ENCODE data around the gene ZNF66.
"Not testable (repeated sequence)": the region's sequence is repeated elsewhere in the genome, so short reads cannot be mapped to it uniquely, and the experiment has no call there.

The ZNF66 gene

DNA sequence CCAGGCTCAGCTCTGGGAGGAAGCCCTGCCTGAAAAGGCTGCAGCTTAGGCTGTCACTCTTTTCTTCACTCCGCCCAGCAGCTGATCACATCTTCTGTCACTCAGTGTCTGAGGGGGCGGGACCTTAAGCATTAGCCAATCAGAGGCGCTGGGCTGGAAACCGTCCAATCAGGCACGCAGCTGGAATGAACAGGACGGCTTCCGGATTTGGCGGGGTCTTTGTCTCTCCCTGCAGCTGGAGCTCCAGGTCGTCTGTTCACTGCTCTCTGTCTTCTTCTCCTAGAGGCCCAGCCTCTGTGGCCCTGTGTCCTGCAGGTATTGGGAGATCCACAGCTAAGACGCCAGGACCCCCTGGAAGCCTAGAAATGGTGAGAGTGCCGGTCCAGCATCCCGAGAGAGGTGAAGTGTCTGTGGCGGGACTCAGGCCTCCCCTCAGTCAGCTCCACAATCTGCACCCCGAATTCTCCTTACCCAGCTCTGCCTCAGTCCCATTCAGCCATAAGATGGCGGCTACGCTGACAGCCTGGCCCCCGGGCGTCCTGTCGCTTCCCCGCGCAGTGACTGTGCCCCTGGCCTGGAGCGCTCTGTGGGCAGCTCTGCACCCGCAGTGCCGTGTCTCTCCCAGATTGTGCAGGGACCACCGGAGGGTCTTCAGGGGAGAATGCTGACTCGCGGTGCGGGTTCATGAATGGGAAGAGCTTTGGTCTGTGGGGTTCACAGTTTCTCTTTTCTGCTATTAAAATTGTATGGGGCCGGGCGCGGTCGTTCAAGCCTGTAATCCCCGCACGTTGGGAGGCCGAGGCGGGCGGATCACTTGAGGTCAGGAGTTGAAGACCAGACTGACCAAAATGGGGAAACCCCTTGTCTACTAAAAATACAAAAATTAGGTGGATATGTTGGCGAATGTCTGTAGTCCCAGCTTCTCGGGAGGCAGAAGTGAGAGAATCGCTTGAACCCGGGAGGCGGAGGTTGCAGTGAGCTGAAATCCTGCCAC is at the start of gene ZNF66:
Gene ZNF66, plus strand, starts transcription at position 222 of the 994 bp plus-strand sequence. Its CDS starts 144 bp downstream, at position 366.
- DNase-seq (ENCODE audit: low read depth): peak; percentile 88

- DNase-seq (ENCODE audit: low read depth): not testable (repeated sequence)
Observed at GRCh38 chr19:20750169-20750568, 25.9 kb upstream of the ZNF66 start.

GRCh38 chr19:20752291-20752690 is 23.8 kb upstream of the ZNF66 start:
- DNase-seq (ENCODE audit: low read depth): not testable (repeated sequence)

GRCh38 chr19:20769225-20769736 is 6.8 kb upstream of the ZNF66 start:
- not testable (repeated sequence) for DNase-seq (ENCODE audit: low read depth)

DNA sequence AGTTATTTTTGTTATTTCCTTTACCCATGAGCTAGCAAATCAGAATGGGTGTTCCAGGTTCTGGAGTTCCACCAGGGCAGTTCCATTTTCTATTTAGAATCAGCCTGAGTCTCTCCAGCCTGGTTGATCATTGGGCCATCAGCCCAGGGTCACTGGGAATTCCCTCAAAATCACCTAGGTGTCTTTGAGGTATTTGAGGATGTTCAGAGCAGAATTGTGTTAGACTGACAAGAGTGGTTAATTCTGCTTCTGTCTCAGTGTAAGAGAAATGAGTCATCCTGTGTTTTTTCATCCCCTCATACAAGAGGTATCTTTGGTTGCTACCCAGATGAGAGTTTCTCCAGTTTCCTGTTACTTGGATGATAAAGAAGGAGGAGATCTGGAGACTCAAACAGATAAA is 11.7 kb downstream of the ZNF66 start:
- no peak for DNase-seq (ENCODE audit: low read depth)

DNA sequence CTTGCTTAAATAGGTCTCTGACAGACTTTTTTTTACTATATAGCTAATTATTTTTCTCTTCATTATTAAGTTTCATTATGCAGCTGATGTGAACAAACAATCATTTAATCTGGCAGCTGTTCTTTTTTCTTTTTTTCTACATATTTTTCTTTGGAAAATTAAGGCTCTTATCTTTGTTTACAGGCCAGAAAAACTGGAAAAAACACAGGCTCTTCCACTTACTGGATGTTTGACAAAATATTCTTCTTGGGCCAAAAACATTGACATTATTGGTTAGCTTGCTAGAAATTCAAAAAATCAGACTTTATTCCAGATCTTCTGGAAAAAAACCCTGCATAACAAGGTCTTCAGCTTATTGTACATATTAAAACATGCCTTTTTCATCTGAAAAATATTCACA is 15.7 kb downstream of the ZNF66 start:
- no peak for DNase-seq (ENCODE audit: low read depth)

DNA sequence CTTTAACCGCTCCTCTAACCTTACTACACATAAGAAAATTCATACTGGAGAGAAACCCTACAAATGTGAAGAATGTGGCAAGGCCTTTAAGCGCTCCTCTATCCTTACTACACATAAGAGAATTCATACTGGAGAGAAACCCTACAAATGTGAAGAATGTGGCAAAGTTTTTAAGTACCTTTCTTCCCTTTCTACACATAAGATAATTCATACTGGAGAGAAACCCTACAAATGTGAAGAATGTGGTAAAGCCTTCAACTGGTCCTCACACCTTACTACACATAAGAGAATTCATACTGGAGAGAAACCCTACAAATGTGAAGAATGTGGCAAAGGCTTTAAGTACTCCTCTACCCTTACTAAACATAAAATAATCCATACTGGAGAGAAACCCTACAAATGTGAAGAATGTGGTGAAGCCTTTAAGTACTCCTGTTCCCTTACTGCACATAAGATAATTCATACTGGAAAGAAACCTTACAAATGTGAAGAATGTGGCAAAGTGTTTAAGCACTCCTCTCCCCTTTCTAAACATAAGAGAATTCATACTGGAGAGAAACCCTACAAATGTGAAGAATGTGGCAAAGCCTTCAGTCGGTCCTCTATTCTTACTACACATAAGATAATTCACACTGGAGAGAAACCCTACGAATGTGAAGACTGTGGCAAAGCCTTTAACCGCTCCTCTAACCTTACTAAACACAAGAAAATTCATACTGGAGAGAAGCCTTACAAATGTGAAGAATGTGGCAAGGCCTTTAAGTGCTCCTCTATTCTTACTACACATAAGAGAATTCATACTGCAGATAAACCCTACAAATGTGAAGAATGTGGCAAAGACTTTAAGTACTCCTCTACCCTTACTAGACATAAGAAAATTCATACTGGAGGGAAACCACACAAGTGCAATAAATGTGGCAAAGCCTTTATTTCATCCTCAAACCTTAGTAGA is 30.5 kb downstream of the ZNF66 start:
- not testable (repeated sequence) for DNase-seq (ENCODE audit: low read depth)

GRCh38 chr19:20840371-20840770 is 64.3 kb downstream of the ZNF66 start:
- DNase-seq (ENCODE audit: low read depth): no peak
